Urinary bladder (tissue), 4 donors: ENCODE results near the gene SAMD13. TPM values are rescaled to one million over a fixed set of nuclear protein-coding genes. Genes with fewer than 3 reads are reported as not detected.

Source experiments
- DNase-seq: peaks from one replicate; pipeline ENCODE4 v3.0.0-alpha.2; 2015; ENCODE audit errors: extremely low spot score
- H3K27ac ChIP-seq: one replicate; pipeline ENCODE4 v1.5.1; 2013; ENCODE audit warnings: low read depth, mild to moderate bottlenecking, moderate library complexity
- H3K36me3 ChIP-seq: one replicate; pipeline ENCODE4 v1.6.1; 2013; ENCODE audit warnings: mild to moderate bottlenecking, moderate library complexity; ENCODE audit not compliant: insufficient read depth
- H3K4me1 ChIP-seq: one replicate; pipeline ENCODE4 v1.6.1; 2013; ENCODE audit warnings: mild to moderate bottlenecking, moderate library complexity; ENCODE audit not compliant: insufficient read depth
- H3K4me3 ChIP-seq: one replicate; pipeline ENCODE4 v1.5.1; 2013; ENCODE audit warnings: low read depth, low read length
- WGBS: extraction: QIAGEN DNeasy Blood & Tissue Kit; methylation state at CpG from one replicate; pipeline ENCODE4 v1.1.7; 2013; 5-methylcytosine and 5-hydroxymethylcytosine counted together
- polyA plus RNA-seq: library from polyadenylated mRNA; stranded (reverse); fragments of 200-250 nt; gene quantifications from one replicate; pipeline ENCODE4 v1.2.3, GENCODE V29; 2013
- total RNA-seq: library from RNA; depleted of rRNA; stranded (reverse); fragments of >200 nt; gene quantifications from one replicate; pipeline ENCODE4 v1.2.3, GENCODE V29; 2014
- donor health status: healthy with polysubstance abuse.
- donor health status: healthy.

SAMD13 gene
- total and polyA plus RNA-seq, 2 donors = 1.2 to 8.1 TPM

- no peaks in the 10 kb centered on the region for H3K36me3 ChIP-seq
- no peak overlapping the region for H3K27ac ChIP-seq
- DNase-seq = no peak
- WGBS = 76% methylated on average over 3 of the region's 3 CpGs
- no peak overlapping the region for H3K4me3 ChIP-seq
- H3K4me1 ChIP-seq = no peaks in the 10 kb centered on the region
Measured at GRCh38 chr1:84339503-84339902, 38.0 kb downstream of the SAMD13 start.

- WGBS = 91% methylated on average over 1 of the region's 1 CpG
- no peak overlapping the region for H3K27ac ChIP-seq
- no peak overlapping the region for H3K4me3 ChIP-seq
- H3K4me1 ChIP-seq = no peaks in the 10 kb centered on the region
- H3K36me3 ChIP-seq = no peaks in the 10 kb centered on the region
- no peak for DNase-seq
Measured at GRCh38 chr1:84344286-84344685, 42.8 kb downstream of the SAMD13 start.

GRCh38 chr1:84345220-84345619 lies 43.7 kb downstream of the SAMD13 start:
- Histone ChIP-seq H3K4me1 (no peaks in the 10 kb centered on the region), H3K27ac (no peak overlapping the region), H3K36me3 (no peaks in the 10 kb centered on the region), H3K4me3 (no peak overlapping the region)
- 99% methylated on average over 2 of the region's 2 CpGs for WGBS
- no peak for DNase-seq

GRCh38 chr1:84347271-84347931 lies 45.9 kb downstream of the SAMD13 start:
- Histone ChIP-seq H3K36me3 (no peaks in the 10 kb centered on the region), H3K27ac (no peak overlapping the region), H3K4me3 (no peak overlapping the region), H3K4me1 (no peaks in the 10 kb centered on the region)
- DNase-seq = no peak
- 44% methylated on average over 6 of the region's 6 CpGs for WGBS

- 89% methylated on average over 11 of the region's 11 CpGs for WGBS
- Histone ChIP-seq H3K4me3 (no peak overlapping the region), H3K27ac (no peak overlapping the region), H3K4me1 (no peaks in the 10 kb centered on the region), H3K36me3 (no peaks in the 10 kb centered on the region)
- no peak for DNase-seq
Measured at GRCh38 chr1:84347932-84348555, 46.5 kb downstream of the SAMD13 start.

- WGBS = 97% methylated on average over 1 of the region's 1 CpG
- no peaks in the 10 kb centered on the region for H3K4me1 ChIP-seq
- H3K4me3 ChIP-seq = no peak overlapping the region
- no peak for DNase-seq
- no peak overlapping the region for H3K27ac ChIP-seq
- H3K36me3 ChIP-seq = no peaks in the 10 kb centered on the region
Measured at GRCh38 chr1:84348759-84349158, 47.3 kb downstream of the SAMD13 start.

GRCh38 chr1:84350104-84350503 lies 48.6 kb downstream of the SAMD13 start:
- no peaks in the 10 kb centered on the region for H3K36me3 ChIP-seq
- no peak for DNase-seq
- H3K27ac ChIP-seq = no peak overlapping the region
- WGBS = 33% methylated on average over 3 of the region's 3 CpGs
- H3K4me3 ChIP-seq = no peak overlapping the region
- no peaks in the 10 kb centered on the region for H3K4me1 ChIP-seq

- no peak overlapping the region for H3K4me3 ChIP-seq
- no peaks in the 10 kb centered on the region for H3K36me3 ChIP-seq
- no peaks in the 10 kb centered on the region for H3K4me1 ChIP-seq
- no peak overlapping the region for H3K27ac ChIP-seq
- 72% methylated on average over 3 of the region's 3 CpGs for WGBS
- DNase-seq = no peak
Measured at GRCh38 chr1:84350550-84350949, 49.0 kb downstream of the SAMD13 start.

- Histone ChIP-seq H3K27ac (no peak overlapping the region), H3K4me3 (no peak overlapping the region), H3K4me1 (no peaks in the 10 kb centered on the region), H3K36me3 (no peaks in the 10 kb centered on the region)
- 76% methylated on average over 3 of the region's 3 CpGs for WGBS
- DNase-seq = no peak
Measured at GRCh38 chr1:84352298-84353106, 51.0 kb downstream of the SAMD13 start.

- WGBS = 80% methylated on average over 3 of the region's 3 CpGs
- no peak for DNase-seq
- Histone ChIP-seq H3K4me1 (no peaks in the 10 kb centered on the region), H3K4me3 (no peak overlapping the region), H3K36me3 (no peaks in the 10 kb centered on the region), H3K27ac (no peak overlapping the region)
Measured at GRCh38 chr1:84353695-84354094, 52.2 kb downstream of the SAMD13 start.

GRCh38 chr1:84355556-84355955 lies 54.0 kb downstream of the SAMD13 start:
- DNase-seq = no peak
- no peak overlapping the region for H3K4me3 ChIP-seq
- H3K27ac ChIP-seq = no peak overlapping the region
- H3K4me1 ChIP-seq = no peaks in the 10 kb centered on the region
- H3K36me3 ChIP-seq = no peaks in the 10 kb centered on the region
- WGBS = 83% methylated on average over 3 of the region's 3 CpGs

- Histone ChIP-seq H3K4me1 (no peaks in the 10 kb centered on the region), H3K36me3 (no peaks in the 10 kb centered on the region), H3K4me3 (no peak overlapping the region), H3K27ac (no peak overlapping the region)
- DNase-seq = no peak
- WGBS = 54% methylated on average over 1 of the region's 1 CpG
Measured at GRCh38 chr1:84356881-84357280, 55.4 kb downstream of the SAMD13 start.

GRCh38 chr1:84358695-84359094 lies 57.2 kb downstream of the SAMD13 start:
- 92% methylated on average over 4 of the region's 4 CpGs for WGBS
- Histone ChIP-seq H3K4me3 (no peak overlapping the region), H3K4me1 (no peaks in the 10 kb centered on the region), H3K27ac (no peak overlapping the region), H3K36me3 (no peaks in the 10 kb centered on the region)
- DNase-seq = no peak

- Histone ChIP-seq H3K4me3 (no peak overlapping the region), H3K4me1 (no peaks in the 10 kb centered on the region), H3K27ac (no peak overlapping the region), H3K36me3 (no peaks in the 10 kb centered on the region)
- 82% methylated on average over 1 of the region's 1 CpG for WGBS
- DNase-seq = no peak
Measured at GRCh38 chr1:84360316-84360715, 58.8 kb downstream of the SAMD13 start.
